K562 (cell line): Measurements from ENCODE around the gene ZNF273. TPM values are rescaled to one million over a fixed set of nuclear protein-coding genes. Genes with fewer than 3 reads are reported as not detected.

Experiments used
- ATAC-seq: fragments of 200-7000 bp; cut with Tn5 transposase; 3 replicates; pipeline ENCODE4 v1.9.1; 2020; ENCODE audit warnings: moderate library complexity
- BruUV-seq: library from RNA; stranded (reverse); fragments of 400-500 nt; replicated peaks from 2 replicates; lab custom pipeline; 2021; lab: Mats Ljungman, UMichigan
- CTCF ChIA-PET: fragments of 300-600 bp; formaldehyde crosslinking; extraction: SDS; loops from one replicate; lab custom pipeline; 2021; ENCODE audit warnings: low intra/inter-chr PET ratio; lab: Yijun Ruan, JAX
- POLR2A ChIA-PET: fragments of 300-600, 350-650 bp; sonication (Branson Sonifier 250); formaldehyde crosslinking; extraction: SDS; loops from one replicate; lab custom pipeline; 2021; ENCODE audit warnings: antibody characterized with exemption, inconsistent platforms; lab: Yijun Ruan, JAX
- DNase-seq, 4 experiments: peaks; one replicate each; pipeline versions ENCODE4 v3.0.0 to v3.0.0-alpha.2; 2011 to 2018; ENCODE audit warnings: low spot score in 3 of 4, mixed read lengths in 3 of 4; ENCODE audit errors: extremely low read depth in 1 of 4
- FAIRE-seq: peaks from 2 replicates; lab custom pipeline; 2011; peaks lifted over from hg19 to GRCh38; lab: Jason Lieb, UNC
- H2AFZ ChIP-seq: 2 replicates; pipeline ENCODE4 v1.6.0; 2011; ENCODE audit warnings: low read depth, low read length, control low read depth, inconsistent platforms
- H3K27ac ChIP-seq: fragments of 200-600 bp; 3 replicates; pipeline ENCODE4 v1.8.0; 2011; ENCODE audit warnings: low read depth, mild to moderate bottlenecking, control low read depth, inconsistent platforms, low read length, moderate library complexity, mixed read lengths; ENCODE audit errors: extremely low read depth
- H3K27me3 ChIP-seq, 2 experiments: fragments of 300-600 bp in 1 of 2; 2 replicates in 1 of 2; 3 replicates in 1 of 2; pipeline versions ENCODE4 v1.6.0 to v1.8.0; 2011; ENCODE audit warnings: inconsistent platforms in 2 of 2, low read length in 2 of 2, mild to moderate bottlenecking in 1 of 2, mixed read lengths in 1 of 2, moderate library complexity in 1 of 2; ENCODE audit not compliant: control insufficient read depth in 2 of 2, insufficient read depth in 2 of 2
- H3K36me3 ChIP-seq: fragments of 300-600 bp; 3 replicates; pipeline ENCODE4 v1.8.0; 2011; ENCODE audit warnings: mild to moderate bottlenecking, low read length, inconsistent platforms; ENCODE audit not compliant: control insufficient read depth, insufficient read depth
- H3K4me1 ChIP-seq, 2 experiments: fragments of 200-600 bp in 1 of 2; replicated peaks in 1 of 2; 2 replicates in 1 of 2; 3 replicates in 1 of 2; pipeline versions ENCODE4 v1.5.1 to v1.8.0; 2011; ENCODE audit warnings: inconsistent platforms in 2 of 2, low read length in 2 of 2, mild to moderate bottlenecking in 1 of 2, mixed read lengths in 1 of 2, moderate library complexity in 1 of 2; ENCODE audit not compliant: control insufficient read depth in 2 of 2, insufficient read depth in 2 of 2
- H3K4me2 ChIP-seq: 2 replicates; pipeline ENCODE4 v1.6.1; 2011; ENCODE audit warnings: low read length, control low read depth, inconsistent platforms, mixed read lengths; ENCODE audit not compliant: insufficient read depth
- H3K4me3 ChIP-seq: fragments of 200-600 bp; sonication (generic), shearing (Covaris generic); 2 replicates; pipeline ENCODE4 v1.5.1; 2016; ENCODE audit warnings: control low read depth, inconsistent platforms
- H3K79me2 ChIP-seq: fragments of 200-600 bp; 3 replicates; pipeline ENCODE4 v1.8.0; 2011; ENCODE audit warnings: low read length, inconsistent platforms; ENCODE audit not compliant: control insufficient read depth, insufficient read depth
- H3K9ac ChIP-seq, 2 experiments: 2 replicates each; pipeline versions ENCODE4 v1.6.0 to v1.6.1; 2011; ENCODE audit warnings: low read depth in 2 of 2, low read length in 2 of 2, control low read depth in 1 of 2, inconsistent platforms in 1 of 2, mild to moderate bottlenecking in 1 of 2, mixed read lengths in 1 of 2; ENCODE audit not compliant: insufficient read depth in 1 of 2
- H3K9me1 ChIP-seq: one replicate; pipeline ENCODE4 v1.6.0; 2011; ENCODE audit warnings: inconsistent platforms, mild to moderate bottlenecking, low read length, moderate library complexity; ENCODE audit not compliant: control insufficient read depth, insufficient read depth
- H3K9me3 ChIP-seq: replicated peaks from 2 replicates; pipeline ENCODE4 v1.5.1; 2011; ENCODE audit warnings: low read depth, low read length, inconsistent platforms; ENCODE audit not compliant: control insufficient read depth, insufficient read depth
- H4K20me1 ChIP-seq: replicated peaks from 2 replicates; pipeline ENCODE4 v1.6.1; 2011; ENCODE audit warnings: low read length, inconsistent platforms, mixed read lengths; ENCODE audit not compliant: control insufficient read depth, insufficient read depth
- CC2D1A ChIP-seq: fragments of 450-650 bp; IDR thresholded peaks from 2 replicates; pipeline ENCODE4 v1.6.1; 2017; ENCODE audit warnings: mild to moderate bottlenecking
- CXXC5 ChIP-seq: fragments of 250-450 bp; sonication (Bioruptor Pico); IDR thresholded peaks from 2 replicates; pipeline ENCODE4 v1.8.0; 2022; ENCODE audit warnings: inconsistent platforms, mild to moderate bottlenecking, moderate library complexity
- DPF2 ChIP-seq: fragments of 450-650 bp; IDR thresholded peaks from 2 replicates; pipeline ENCODE4 v1.6.1; 2016
- EGR1 ChIP-seq: fragments of 450-650 bp; conservative IDR thresholded peaks from 2 replicates; pipeline ENCODE4 v1.6.1; 2017; ENCODE audit warnings: mild to moderate bottlenecking
- HBP1 ChIP-seq: fragments of 450-650 bp; formaldehyde crosslinking; IDR thresholded peaks from 2 replicates; pipeline ENCODE4 v1.4.0; 2022; ENCODE audit warnings: missing genetic modification characterization
- KDM1A ChIP-seq, 2 experiments: fragments of 450-650 bp; IDR thresholded peaks; 2 replicates each; pipeline ENCODE4 v1.6.1; 2016; ENCODE audit warnings: mild to moderate bottlenecking in 2 of 2
- MLLT1 ChIP-seq, 2 experiments: fragments of 450-650 bp; IDR thresholded peaks; 2 replicates each; pipeline ENCODE4 v1.6.1; 2016
- MYBL2 ChIP-seq, 2 experiments: fragments of 450-650 bp in 1 of 2; sonication (generic) in 1 of 2; formaldehyde crosslinking in 1 of 2; IDR thresholded peaks; 2 replicates each; pipeline versions ENCODE4 v1.6.1 to v1.8.1; 2017 to 2022; ENCODE audit warnings: borderline replicate concordance in 1 of 2, inconsistent platforms in 1 of 2, low read depth in 1 of 2, mild to moderate bottlenecking in 1 of 2, missing genetic modification reagents in 1 of 2, moderate library complexity in 1 of 2
- SUPT5H ChIP-seq: fragments of 450-650 bp; IDR thresholded peaks from 2 replicates; pipeline ENCODE4 v1.6.1; 2016
- TFAP4 ChIP-seq: sonication (generic); formaldehyde crosslinking; IDR thresholded peaks from 2 replicates; pipeline ENCODE4 v1.8.0; 2022; ENCODE audit warnings: missing genetic modification reagents, mild to moderate bottlenecking, moderate library complexity, borderline replicate concordance
- TGIF2 ChIP-seq: sonication (generic); formaldehyde crosslinking; IDR thresholded peaks from 2 replicates; pipeline ENCODE4 v1.8.1; 2022; ENCODE audit warnings: mild to moderate bottlenecking, missing genetic modification reagents, moderate library complexity
- ZNF384 ChIP-seq: IDR thresholded peaks from 2 replicates; pipeline ENCODE4 v1.6.1; 2012; ENCODE audit warnings: low read depth, low read length, improper control_type of control experiment
- WGBS: fragments of 100-300 bp; shearing (Covaris generic); methylation state at CpG from one replicate; pipeline ENCODE4 v1.1.6; 2016; ENCODE audit warnings: low coverage, mixed read lengths; ENCODE audit not compliant: insufficient coverage; ENCODE audit errors: missing lambda C conversion rate; 5-methylcytosine and 5-hydroxymethylcytosine counted together
- in situ Hi-C: fragments of 300-500 bp; cut with MboI; formaldehyde crosslinking; loops from 4 replicates; pipeline ENCODE4 v1.15.0; 2018; ENCODE audit warnings: inconsistent platforms, mixed read lengths
- intact Hi-C: fragments of 100-400 bp; cut with micrococcal nuclease; formaldehyde crosslinking; loops from 2 replicates; pipeline ENCODE4 v1.14.2; 2022
- polyA plus RNA-seq, 8 experiments: library from polyadenylated mRNA; depleted of rRNA in 4 of 8; stranded (reverse) in 5 of 8; unstranded in 3 of 8; fragments of >200 nt; fragmentation: Nextera tagmentation in 2 of 8; fragmentation: Illumina TruSeq in 1 of 8; extraction: Ambion mirVana in 2 of 8; extraction: Trizol in 1 of 8; gene quantifications; 2 replicates each; pipeline versions ENCODE4 v1.2.1 to v1.2.3, GENCODE V29; 2011 to 2014; ENCODE audit warnings: inconsistent platforms in 1 of 8, missing spikeins in 1 of 8
- total RNA-seq, 7 experiments: library from RNA; depleted of rRNA in 6 of 7; stranded (reverse); fragments of >200 nt in 6 of 7; fragmentation: Illumina TruSeq in 2 of 7; extraction: Trizol in 2 of 7; gene quantifications; 2 replicates each; pipeline versions ENCODE4 v1.2.1 to v1.2.3, GENCODE V29; 2011 to 2021; ENCODE audit warnings: low replicate concordance in 1 of 7

ZNF273 gene
- total and polyA plus RNA-seq, 9 of the 15 experiments (the other 6 are each of a cell fraction or from before 2014, with no cell fraction given), result 13.3 to 37.0 (median 20.7) TPM

- Histone ChIP-seq H3K4me2 (peak overlapping the region; percentile 91), H3K36me3 (peaks cover 16% of the 10 kb centered on the region; the same call in 2 of the 3 replicates), H3K4me1 (peaks cover 19 to 28% of the 10 kb centered on the region in 2 experiments; a peak in 4 of 5 replicates), H3K9me1 (no peaks in the 10 kb centered on the region), H3K27me3 (no peaks in the 10 kb centered on the region; a peak in 1 of 5 replicates), H3K9me3 (no peaks in the 10 kb centered on the region), H2AFZ (no peak overlapping the region; the same call in 1 of the 2 replicates), H3K27ac (peak overlapping the region; percentile 92; the same call in 2 of the 3 replicates), H3K9ac (peak overlapping the region; percentile 30 to 86), H4K20me1 (peaks cover 13% of the 10 kb centered on the region; the same call in 1 of the 2 replicates), H3K4me3 (peak overlapping the region; percentile 95), H3K79me2 (peaks cover 73% of the 10 kb centered on the region)
- no peak for FAIRE-seq
- CTCF ChIA-PET, result interaction anchor here (0.6 kb wide), 1 partner anchor 88 kb away, joined by 3 read pairs; no protein-coding TSS in a partner anchor
- TF ChIP-seq DPF2 (peak; percentile 26; the same call in 1 of the 2 replicates), TFAP4 (no peak), EGR1 (peak; percentile 76), KDM1A (IDR thresholded peaks at IDR 0.05) (peak; percentile 21 to 41; a peak in 1 of 4 replicates), ZNF384 (peak; percentile 85), HBP1 (CRISPR knock-in tag) (no peak), SUPT5H (0 out of 2 replicates have a peak, but pooled peaks have one; percentile 8), CXXC5 (CRISPR knock-in tag) (peak; percentile 53; the same call in 1 of the 2 replicates), MYBL2 (IDR thresholded peaks at IDR 0.05; ENCODE audit: low read depth) (0 out of 2 replicates have a peak, but pooled peaks have one; percentile 25), MYBL2 (CRISPR knock-in tag; IDR thresholded peaks at IDR 0.05; ENCODE audit: borderline replicate concordance) (no peak), TGIF2 (CRISPR knock-in tag) (no peak), MLLT1 (IDR thresholded peaks at IDR 0.05) (peak in 1 of 2 experiments; percentile 43; a peak in 1 of 4 replicates), CC2D1A (peak; percentile 32; the same call in 1 of the 2 replicates)
- POLR2A ChIA-PET, result interaction anchor here (0.6 kb wide), 1 partner anchor 19 kb away, joined by 3 read pairs; no protein-coding TSS in a partner anchor
- peak in 2 of 4 experiments; percentile 24 to 56 for DNase-seq
- WGBS, result 14% methylated on average over 10 of the region's 12 CpGs
- intact Hi-C loops, result loop anchor here (5.0 kb wide), 2 partner anchors 238 to 268 kb away; partner anchors contain the start of gene ZNF107
- in situ Hi-C loops, result no loop called here
- ATAC-seq, result peak; percentile 11
- no TSS peak for BruUV-seq
These were observed 2.1 kb downstream of the ZNF273 start for GRCh38 chr7:64905133-64905532.
